CD4-positive, alpha-beta T cell treated with Interferon gamma for 1 hour (primary cell): Measurements from ENCODE around the gene TMEM115.

Source experiments
- DNase-seq: peaks from one replicate; pipeline ENCODE4 v3.0.0-alpha.2; 2020

TMEM115 gene

GRCh38 chr3:50358911-50359759 lies at the start of gene TMEM115:
TMEM115 (minus strand) TSS chr3:50359521; CDS start chr3:50359063, 458 bp downstream.
- DNase-seq = peak; percentile 98

GRCh38 chr3:50408443-50408944 lies 49.2 kb upstream of the TMEM115 start:
- no peak for DNase-seq

- no peak for DNase-seq
These were observed 47.2 kb upstream of the TMEM115 start for GRCh38 chr3:50406487-50406886.

- no peak for DNase-seq
These were observed 45.9 kb upstream of the TMEM115 start for GRCh38 chr3:50405249-50405648.

- no peak for DNase-seq
These were observed 42.8 kb upstream of the TMEM115 start for GRCh38 chr3:50401978-50402595.

- DNase-seq = no peak
These were observed 37.2 kb upstream of the TMEM115 start for GRCh38 chr3:50396502-50396901.

GRCh38 chr3:50395070-50395860 lies 35.9 kb upstream of the TMEM115 start:
- DNase-seq = peak; percentile 24

GRCh38 chr3:50393061-50393460 lies 33.7 kb upstream of the TMEM115 start:
- no peak for DNase-seq

- DNase-seq = no peak
These were observed 32.9 kb upstream of the TMEM115 start for GRCh38 chr3:50392101-50392715.

GRCh38 chr3:50390508-50391224 lies 31.3 kb upstream of the TMEM115 start:
- no peak for DNase-seq

- DNase-seq = no peak
These were observed 30.1 kb upstream of the TMEM115 start for GRCh38 chr3:50389414-50389767.

GRCh38 chr3:50388720-50389413 lies 29.5 kb upstream of the TMEM115 start:
- DNase-seq = no peak

GRCh38 chr3:50388016-50388719 lies 28.8 kb upstream of the TMEM115 start:
- DNase-seq = no peak

GRCh38 chr3:50385754-50386153 lies 26.4 kb upstream of the TMEM115 start:
- DNase-seq = no peak

- DNase-seq = no peak
These were observed 24.4 kb upstream of the TMEM115 start for GRCh38 chr3:50383750-50384149.

- no peak for DNase-seq
These were observed 23.4 kb upstream of the TMEM115 start for GRCh38 chr3:50382722-50383121.

GRCh38 chr3:50381383-50381782 lies 22.1 kb upstream of the TMEM115 start:
- no peak for DNase-seq

- DNase-seq = no peak
These were observed 21.2 kb upstream of the TMEM115 start for GRCh38 chr3:50380405-50381085.

- DNase-seq = no peak
These were observed 19.4 kb upstream of the TMEM115 start for GRCh38 chr3:50378757-50379156.

- no peak for DNase-seq
These were observed 18.7 kb upstream of the TMEM115 start for GRCh38 chr3:50378024-50378423.
